ENCODE data around the gene SLC22A24.
"Not testable (repeated sequence)": the region's sequence is repeated elsewhere in the genome, so short reads cannot be mapped to it uniquely, and the experiment has no call there.

The SLC22A24 gene

GRCh38 chr11:63144121-63144520, at the start of gene SLC22A24:
SLC22A24 (minus strand) TSS chr11:63144221; CDS start chr11:63143779, 442 bp downstream.
- no peak for DNase-seq (ENCODE audit: low read depth)

- DNase-seq (ENCODE audit: low read depth): no peak
These were observed 36.5 kb upstream of the SLC22A24 start for GRCh38 chr11:63180536-63180935.

GRCh38 chr11:63179432-63180041, 35.5 kb upstream of the SLC22A24 start:
- DNase-seq (ENCODE audit: low read depth): no peak

GRCh38 chr11:63177872-63178271, 33.9 kb upstream of the SLC22A24 start:
- no peak for DNase-seq (ENCODE audit: low read depth)

- no peak for DNase-seq (ENCODE audit: low read depth)
These were observed 21.8 kb upstream of the SLC22A24 start for GRCh38 chr11:63165706-63166310.

- DNase-seq (ENCODE audit: low read depth): no peak
These were observed 11.8 kb upstream of the SLC22A24 start for GRCh38 chr11:63155794-63156193.

GRCh38 chr11:63146581-63146980, 2.6 kb upstream of the SLC22A24 start:
- DNase-seq (ENCODE audit: low read depth): no peak

GRCh38 chr11:63142459-63142858, 1.6 kb downstream of the SLC22A24 start:
- no peak for DNase-seq (ENCODE audit: low read depth)

GRCh38 chr11:63132985-63133775, 10.8 kb downstream of the SLC22A24 start:
- DNase-seq (ENCODE audit: low read depth): no peak

- no peak for DNase-seq (ENCODE audit: low read depth)
These were observed 44.5 kb downstream of the SLC22A24 start for GRCh38 chr11:63099555-63099954.

GRCh38 chr11:63080682-63081081, 63.3 kb downstream of the SLC22A24 start:
- DNase-seq (ENCODE audit: low read depth): no peak

GRCh38 chr11:63046203-63046602, 97.8 kb downstream of the SLC22A24 start:
- DNase-seq (ENCODE audit: low read depth): not testable (repeated sequence)

- no peak for DNase-seq (ENCODE audit: low read depth)
These were observed 101.4 kb downstream of the SLC22A24 start for GRCh38 chr11:63042596-63042995.

GRCh38 chr11:63032457-63032856, 111.6 kb downstream of the SLC22A24 start:
- DNase-seq (ENCODE audit: low read depth): no peak

All from activated gamma-delta T cell treated with anti-CD3 and anti-CD28 coated beads, Interleukin-2, amount 50 U/mL, for 16 hours (primary cell).